ENCODE measurements around the gene C19orf53.

Gene C19orf53

GRCh38 chr19:13796301-13797057, 22.2 kb downstream of the C19orf53 start:
- DNase-seq = no peak

GRCh38 chr19:13797058-13797440, 22.8 kb downstream of the C19orf53 start:
- DNase-seq = no peak

DNA sequence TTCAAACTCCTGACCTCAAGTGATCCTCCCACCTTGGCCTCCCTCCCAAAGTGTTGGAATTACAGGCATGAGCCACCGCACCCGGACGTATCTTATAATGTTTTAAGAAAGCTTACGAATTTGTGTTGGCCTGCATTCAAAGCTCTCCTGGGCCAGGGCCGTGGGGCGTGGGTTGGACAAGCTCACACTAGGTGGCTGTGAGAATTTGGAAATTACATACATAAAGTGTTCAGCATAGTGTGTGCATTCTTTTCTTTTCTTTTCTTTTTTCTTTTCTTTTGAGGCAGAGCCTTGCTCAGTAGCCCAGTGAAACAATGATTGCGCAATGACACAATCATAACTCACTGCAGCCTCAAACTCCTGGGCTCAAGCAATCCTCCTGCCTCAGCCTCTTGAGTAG, 23.6 kb downstream of the C19orf53 start:
- DNase-seq = no peak

- no peak for DNase-seq
Observed at GRCh38 chr19:13799669-13800068, 25.4 kb downstream of the C19orf53 start.

DNA sequence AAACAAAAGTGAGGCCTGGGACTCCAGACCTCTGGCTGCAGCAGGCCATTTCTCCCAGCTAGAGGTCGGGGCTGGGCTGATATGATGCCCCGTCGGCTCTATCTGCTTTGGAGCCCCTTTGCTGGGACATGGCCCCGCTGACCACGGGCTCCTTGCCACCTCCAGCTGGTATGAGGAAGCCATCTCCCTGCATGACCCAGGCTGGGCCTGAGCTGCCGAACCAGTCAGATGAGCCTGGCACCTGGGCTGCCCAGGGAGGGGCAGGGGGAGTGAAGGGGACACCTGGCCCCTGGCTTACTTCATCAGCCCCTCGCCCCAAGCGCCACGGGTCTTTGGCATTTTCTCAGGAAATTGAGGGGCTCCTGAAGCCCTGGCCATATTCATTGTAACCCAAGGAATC, 28.8 kb downstream of the C19orf53 start:
- DNase-seq = no peak

DNA sequence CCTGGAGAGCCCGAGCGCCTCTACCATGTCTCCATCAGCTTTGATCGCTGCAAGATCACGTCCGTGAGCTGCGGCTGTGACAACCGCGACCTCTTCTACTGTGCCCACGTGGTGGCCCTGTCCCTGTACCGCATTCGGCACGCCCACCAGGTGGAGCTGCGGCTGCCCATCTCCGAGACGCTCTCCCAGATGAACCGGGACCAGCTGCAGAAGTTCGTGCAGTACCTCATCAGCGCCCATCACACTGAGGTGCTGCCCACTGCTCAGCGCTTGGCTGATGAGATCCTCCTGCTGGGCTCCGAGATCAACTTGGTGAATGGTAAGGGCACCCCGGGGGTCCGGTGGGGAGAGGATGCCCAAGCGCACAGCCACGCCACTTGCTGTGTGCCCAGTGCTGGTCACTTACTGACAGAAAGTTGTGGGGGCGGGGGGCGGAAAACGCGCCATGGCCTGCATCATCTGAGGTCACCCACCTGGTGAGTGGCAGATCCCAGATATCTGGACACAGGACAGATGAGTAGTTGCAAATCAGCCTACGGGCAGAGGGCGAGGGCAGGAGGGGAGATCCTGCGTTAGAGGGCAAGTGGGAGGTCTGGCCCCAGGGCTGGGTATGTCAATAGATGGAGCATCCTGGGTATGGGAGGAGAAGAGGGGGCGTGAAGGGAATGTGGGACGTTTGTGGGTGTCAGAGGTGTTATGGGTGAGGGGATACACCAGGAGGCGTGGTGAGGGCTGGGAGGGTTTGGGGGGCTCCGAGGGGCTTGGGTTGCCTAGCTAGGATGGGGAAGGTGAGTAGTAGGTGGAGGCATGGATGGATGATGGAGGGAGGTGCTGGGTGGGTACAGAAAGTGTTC, 30.8 kb downstream of the C19orf53 start:
- DNase-seq = no peak

GRCh38 chr19:13806728-13807127, 32.5 kb downstream of the C19orf53 start:
- DNase-seq = no peak

DNA sequence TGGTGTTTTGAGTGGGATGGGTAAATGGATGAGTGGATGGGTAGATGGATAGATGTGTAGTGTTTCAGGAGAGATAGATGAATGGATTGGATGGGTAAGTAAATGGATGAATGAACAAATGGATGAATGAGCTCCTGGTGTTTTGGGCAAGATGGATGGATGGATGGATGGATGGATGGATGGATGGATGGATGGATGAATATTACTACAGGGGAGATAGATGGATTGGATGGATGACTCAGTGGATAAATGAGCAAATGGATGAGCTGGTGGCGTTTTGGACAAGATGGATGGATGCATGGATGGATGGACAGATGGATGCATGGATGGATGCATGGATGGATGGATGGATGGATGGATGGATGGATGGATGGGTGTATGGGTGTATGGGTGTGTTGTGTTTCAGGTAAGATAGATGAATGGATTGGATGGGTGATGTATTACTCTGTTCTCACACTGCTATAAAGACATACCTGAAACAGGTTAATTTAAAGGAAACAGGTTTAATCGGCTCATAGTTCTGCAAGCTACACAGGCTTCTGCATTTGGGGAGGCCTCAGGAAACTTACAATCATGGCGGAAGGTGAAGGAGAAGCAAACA, 33.3 kb downstream of the C19orf53 start:
- DNase-seq = no peak

GRCh38 chr19:13808856-13809255, 34.6 kb downstream of the C19orf53 start:
- DNase-seq = no peak

- DNase-seq = no peak
Observed at GRCh38 chr19:13812544-13812943, 38.3 kb downstream of the C19orf53 start.

GRCh38 chr19:13813147-13813546, 38.9 kb downstream of the C19orf53 start:
- no peak for DNase-seq

DNA sequence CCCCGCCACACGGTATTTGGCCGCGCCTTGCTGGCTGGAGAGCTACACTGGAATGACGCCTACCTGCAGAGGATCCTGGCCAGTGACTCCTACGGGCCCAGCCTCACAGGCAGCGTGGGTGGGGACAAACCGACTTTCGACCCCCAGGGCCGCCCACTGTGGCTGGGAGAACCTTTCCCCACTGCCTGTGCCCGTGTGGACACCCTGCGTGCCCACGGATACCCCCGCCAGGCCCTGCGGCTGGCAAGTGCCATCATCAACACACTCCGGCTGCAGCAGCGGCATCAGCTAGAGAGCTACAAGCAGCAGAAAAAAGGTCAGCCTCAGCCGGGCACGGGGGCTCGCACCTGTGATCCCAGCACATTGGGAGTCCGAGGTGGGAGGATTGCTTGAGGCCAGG, 40.3 kb downstream of the C19orf53 start:
- no peak for DNase-seq

- DNase-seq = peak; percentile 18
Observed at GRCh38 chr19:13817018-13817614, 42.9 kb downstream of the C19orf53 start.

GRCh38 chr19:13817615-13818371, 43.5 kb downstream of the C19orf53 start:
- DNase-seq = peak; percentile 23

DNA sequence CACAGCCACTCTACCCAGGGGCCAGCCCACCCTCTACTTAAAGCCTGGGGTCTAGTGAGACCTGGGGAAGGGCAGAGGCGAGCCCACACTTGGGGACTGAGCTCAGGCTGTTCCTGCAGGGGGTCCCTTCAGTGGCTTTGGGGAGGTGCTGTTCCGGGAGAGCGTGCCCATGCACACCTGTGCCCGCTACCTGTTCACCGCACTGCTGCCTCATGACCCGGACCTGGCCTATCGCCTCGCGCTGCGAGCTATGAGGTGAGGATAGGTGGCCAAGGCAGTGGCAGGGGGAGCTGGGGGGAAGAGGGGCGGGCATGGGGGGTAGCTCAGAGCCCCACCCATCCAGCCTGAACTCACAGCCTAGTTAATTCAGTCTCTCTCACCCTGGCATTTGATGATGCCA, 45.0 kb downstream of the C19orf53 start:
- no peak for DNase-seq

DNA sequence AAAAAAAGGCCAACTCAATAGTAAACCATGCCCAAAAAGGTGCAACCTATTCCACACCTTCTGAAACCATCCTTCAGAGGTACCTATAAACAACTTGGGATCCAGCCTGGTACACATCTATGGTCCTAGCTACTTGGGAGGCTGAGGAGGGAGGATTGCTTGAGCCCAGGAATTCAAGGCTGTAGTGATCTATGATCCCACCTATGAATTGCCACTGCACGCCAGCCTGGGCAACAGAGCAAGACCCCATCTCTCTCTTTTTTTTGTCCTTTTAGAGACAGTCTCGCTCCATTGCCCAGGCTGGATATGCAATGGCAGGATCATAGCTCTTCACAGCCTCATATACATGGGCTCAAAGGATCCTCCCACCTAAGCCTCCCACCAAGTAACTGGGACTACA, 47.0 kb downstream of the C19orf53 start:
- DNase-seq = no peak

GRCh38 chr19:13823256-13823655, 49.0 kb downstream of the C19orf53 start:
- DNase-seq = no peak

DNA sequence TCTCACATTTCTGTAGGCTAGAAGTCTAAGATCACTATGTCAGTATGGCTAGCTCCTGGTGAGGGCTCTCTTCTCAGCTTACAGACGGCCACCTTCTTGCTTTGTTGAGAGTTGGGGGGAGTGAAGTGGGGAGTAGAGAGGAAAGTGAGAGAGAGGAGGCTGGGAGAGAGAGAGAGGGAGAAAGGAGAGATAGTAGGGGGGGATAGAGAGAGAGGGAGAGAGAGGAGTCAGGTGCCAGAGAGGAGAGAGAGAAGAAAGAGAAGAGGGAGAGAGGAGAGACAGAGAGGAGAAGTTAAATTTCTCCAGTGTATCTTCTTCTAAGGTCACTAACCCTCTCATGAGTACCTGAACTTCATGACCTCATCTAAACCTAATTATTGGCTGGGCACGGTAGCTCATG, 49.6 kb downstream of the C19orf53 start:
- no peak for DNase-seq

GRCh38 chr19:13824703-13825102, 50.4 kb downstream of the C19orf53 start:
- no peak for DNase-seq

DNA sequence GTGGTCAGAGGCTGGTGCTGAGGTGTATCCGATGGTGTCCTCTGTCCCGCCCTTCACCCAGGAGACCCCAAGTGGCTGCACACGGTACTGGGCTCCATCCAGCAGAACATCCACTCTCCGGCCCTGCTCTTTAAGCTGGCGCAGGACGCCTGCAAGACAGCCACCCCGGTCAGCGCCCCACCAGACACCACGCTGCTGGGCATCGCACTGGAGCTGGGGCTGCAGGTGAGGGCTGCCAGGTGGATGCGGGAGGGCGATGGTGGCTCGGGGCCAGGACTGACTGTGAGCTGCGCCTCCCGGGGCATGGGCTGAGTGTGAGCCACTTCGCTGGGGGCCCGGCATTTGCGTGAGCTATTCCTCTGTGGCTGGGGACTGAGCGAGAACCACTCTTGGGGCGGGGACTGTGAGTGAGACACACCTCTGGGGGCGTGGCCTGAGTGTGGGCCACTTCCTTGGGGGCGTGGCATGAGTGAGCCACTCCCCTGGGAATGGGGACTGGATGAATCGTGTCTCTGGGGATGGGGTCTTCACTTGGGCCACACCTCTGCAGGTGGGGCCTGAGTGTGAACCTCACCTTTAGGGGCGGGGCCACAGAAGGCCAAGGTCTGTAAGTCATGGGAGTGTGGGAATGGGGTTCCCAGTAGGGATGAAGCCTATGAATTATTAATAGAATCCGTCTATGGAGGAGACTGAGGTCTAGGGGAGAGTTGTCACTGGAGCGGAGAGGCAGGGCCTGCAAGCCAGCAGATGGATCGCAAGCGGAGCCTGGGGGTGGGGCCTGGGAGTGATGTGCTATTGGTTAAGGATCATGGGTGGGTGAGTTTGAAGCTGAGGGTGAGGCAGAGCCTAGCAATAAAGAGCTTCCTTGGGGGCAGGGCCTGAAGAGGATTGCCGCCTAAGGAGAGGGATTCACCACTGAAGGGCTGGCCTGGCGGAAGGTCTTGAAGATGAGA, 51.5 kb downstream of the C19orf53 start:
- no peak for DNase-seq

DNA sequence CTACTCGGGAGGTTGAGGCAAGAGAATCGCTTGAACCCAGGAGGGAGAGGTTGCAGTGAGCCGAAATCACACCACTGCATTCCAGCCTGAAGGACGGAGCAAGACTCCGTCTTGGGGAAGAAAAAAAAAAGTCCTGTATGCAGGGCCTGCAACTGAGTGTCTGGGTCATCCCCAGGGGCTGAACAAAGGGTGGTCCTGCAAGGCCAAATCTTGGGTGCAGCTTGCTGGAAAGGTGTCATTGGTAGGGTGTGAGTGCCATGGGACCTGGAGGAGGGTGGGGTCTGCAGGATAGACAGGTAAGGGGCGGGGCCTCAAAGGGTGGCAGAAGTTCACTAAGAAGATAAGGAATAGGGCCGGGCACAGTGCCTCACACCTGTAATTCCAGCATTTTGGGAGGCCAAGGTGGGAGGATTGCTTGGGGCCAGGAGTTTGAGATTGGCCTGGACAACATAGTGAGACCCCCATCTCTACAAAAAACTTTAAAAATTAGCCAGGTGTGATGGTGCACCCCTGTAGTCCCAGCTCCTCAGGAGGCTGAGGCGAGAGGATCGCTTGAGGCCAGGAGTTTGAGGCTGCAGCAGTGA, 52.5 kb downstream of the C19orf53 start:
- no peak for DNase-seq
